ENCODE results near the gene TM7SF2. TPM values are rescaled to one million over a fixed set of nuclear protein-coding genes. Genes with fewer than 3 reads are reported as not detected.

TM7SF2 gene
- 10.4 and 13.4 TPM in 2 replicates for total RNA-seq

DNA sequence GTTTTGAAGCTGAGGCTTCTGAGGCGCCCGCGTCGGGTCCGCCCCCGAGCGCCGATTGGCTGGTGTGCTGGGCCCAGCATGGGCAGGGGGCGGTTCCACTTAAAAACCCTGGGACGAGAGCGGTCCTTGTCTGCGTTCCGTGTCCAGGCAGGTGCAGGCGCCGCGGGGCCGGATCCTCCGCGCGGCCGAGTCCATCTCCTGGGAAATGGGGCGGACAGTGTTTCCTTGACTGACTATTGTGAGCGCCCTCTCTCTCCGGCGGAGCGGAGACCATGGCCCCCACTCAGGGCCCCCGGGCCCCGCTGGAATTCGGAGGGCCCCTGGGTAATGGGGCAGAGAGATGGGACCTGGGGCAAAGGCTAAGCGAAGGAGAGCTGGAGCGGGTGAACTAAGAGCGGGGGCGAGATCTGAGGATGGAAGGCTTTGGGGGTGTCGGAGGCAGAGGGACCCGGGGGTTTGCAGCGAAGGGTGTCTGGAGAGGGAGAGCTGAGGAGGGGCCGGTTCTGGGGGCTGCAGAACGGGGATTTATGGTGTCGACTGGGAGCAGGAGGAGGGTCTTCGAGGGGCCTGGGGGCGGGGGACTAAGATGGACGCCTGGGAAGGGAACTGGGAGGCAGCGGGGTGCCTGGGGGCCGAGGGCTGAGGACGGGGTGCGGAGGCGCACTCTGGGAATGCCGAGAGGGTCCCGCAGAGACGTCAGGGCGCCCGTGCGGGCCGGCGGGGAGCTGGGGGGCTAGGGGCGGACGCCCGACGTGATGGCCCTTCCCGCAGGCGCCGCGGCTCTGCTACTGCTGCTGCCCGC lies at the start of gene TM7SF2:
TM7SF2 (plus strand) TSS at position 129 of the 802 bp plus-strand sequence; CDS start at position 273, 144 bp downstream.

DNA sequence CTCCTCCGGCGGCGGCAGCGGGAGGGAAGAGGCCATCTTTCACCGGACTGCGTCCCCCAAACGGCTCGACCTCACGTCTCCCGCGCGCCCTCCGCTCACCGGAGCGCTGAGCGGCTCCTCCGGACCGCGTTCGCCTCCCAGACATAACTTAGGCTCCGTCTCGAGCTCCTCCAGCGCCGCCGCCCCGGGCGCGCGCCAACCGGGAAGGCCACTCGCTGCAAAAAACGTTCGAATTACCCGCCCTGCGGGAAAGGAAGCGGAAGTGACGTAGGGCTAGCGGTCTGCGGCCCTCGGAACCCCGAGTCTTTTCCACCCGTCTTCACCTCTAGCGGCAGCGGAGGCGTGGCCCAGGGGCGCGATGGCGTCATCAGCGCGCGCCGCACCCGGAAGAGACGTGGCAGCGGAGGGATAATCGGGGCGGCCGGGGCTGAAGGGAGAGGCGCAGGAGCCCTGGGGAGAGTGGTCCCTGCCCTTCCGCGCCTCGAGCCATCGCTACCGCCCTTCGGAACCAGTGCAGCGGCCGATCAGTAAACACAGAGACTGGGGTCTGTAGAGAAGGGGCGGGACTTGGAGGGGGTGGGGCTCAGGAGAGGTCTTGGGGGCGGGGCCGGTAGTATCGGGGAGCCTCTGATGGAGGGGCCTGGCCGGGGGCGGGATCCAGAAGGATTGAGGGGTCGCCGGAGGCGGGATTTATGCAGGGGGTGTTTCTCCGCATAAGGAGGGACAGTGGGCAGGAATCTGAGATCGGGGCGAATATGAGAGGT lies 27.7 kb upstream of the TM7SF2 start, which contains the start of the genes CDCA5 and ZFPL1:
CDCA5 (minus strand) TSS at position 207 of the 764 bp plus-strand sequence; CDS start at position 145, 62 bp downstream.
ZFPL1 (plus strand) TSS at position 389 of the 764 bp plus-strand sequence. CDS start 477 bp downstream, outside the sequence.

GRCh38 chr11:65095974-65096806 lies 15.5 kb upstream of the TM7SF2 start, which contains the start of gene VPS51:
Gene VPS51, plus strand, starts transcription at chr11:65096214. Its CDS starts 37 bp downstream, at chr11:65096251.

GRCh38 chr11:65117206-65118096 lies 5.8 kb downstream of the TM7SF2 start, which contains the start of gene ZNHIT2:
Gene ZNHIT2, minus strand, starts transcription at chr11:65117701. Its CDS starts 48 bp downstream, at chr11:65117653.

GRCh38 chr11:65121865-65122696 lies 10.4 kb downstream of the TM7SF2 start, which contains the start of the genes FAU and MRPL49:
Gene FAU, minus strand, starts transcription at chr11:65122134. Its CDS starts 321 bp downstream, at chr11:65121813.
Gene MRPL49, plus strand, starts transcription at chr11:65122321. Its CDS starts 26 bp downstream, at chr11:65122347.

GRCh38 chr11:65134240-65134951 lies 22.7 kb downstream of the TM7SF2 start, which contains the start of gene SYVN1:
Gene SYVN1, minus strand, starts transcription at chr11:65134519. Its CDS starts 918 bp downstream, at chr11:65133601.

Other genes starting within 250 kb of the TM7SF2 start
- gene EHD1, start 233.3 kb upstream of the TM7SF2 start, total RNA-seq: 52.1 and 66.7 TPM in 2 replicates
- 16.2 and 19.2 TPM in 2 replicates for gene ATG2A, start 194.7 kb upstream of the TM7SF2 start, total RNA-seq
- gene PPP2R5B, start 187.2 kb upstream of the TM7SF2 start, total RNA-seq: 11.1 and 21.6 TPM in 2 replicates
- gene GPHA2, start 176.0 kb upstream of the TM7SF2 start, total RNA-seq: 0.35 TPM in 1 of 2 replicates, not detected in the other
- gene MAJIN, start 139.8 kb upstream of the TM7SF2 start, total RNA-seq: not detected in 2 replicates
- 0.12 and 0.51 TPM in 2 replicates for gene BATF2, start 114.9 kb upstream of the TM7SF2 start, total RNA-seq
- 116 and 119 TPM in 2 replicates for gene ARL2, start 97.7 kb upstream of the TM7SF2 start, total RNA-seq
- 7.8 and 9.4 TPM in 2 replicates for gene SNX15, start 84.4 kb upstream of the TM7SF2 start, total RNA-seq
- 19.7 and 23.5 TPM in 2 replicates for gene SAC3D1, start 70.7 kb upstream of the TM7SF2 start, total RNA-seq
- gene NAALADL1, start 53.3 kb upstream of the TM7SF2 start, total RNA-seq: 17.2 and 38.7 TPM in 2 replicates
- gene CDCA5, start 27.8 kb upstream of the TM7SF2 start, total RNA-seq: 1.2 and 2.9 TPM in 2 replicates
- gene ZFPL1, start 27.6 kb upstream of the TM7SF2 start, total RNA-seq: 34.5 TPM in 2 replicates
- 197 and 427 TPM in 2 replicates for gene VPS51, start 15.7 kb upstream of the TM7SF2 start, total RNA-seq
- 18.3 and 19.1 TPM in 2 replicates for gene ZNHIT2, start 5.8 kb downstream of the TM7SF2 start, total RNA-seq
- 456 and 558 TPM in 2 replicates for gene FAU, start 10.3 kb downstream of the TM7SF2 start, total RNA-seq
- 40.8 and 56.9 TPM in 2 replicates for gene MRPL49, start 10.4 kb downstream of the TM7SF2 start, total RNA-seq
- 13.2 and 22.1 TPM in 2 replicates for gene SYVN1, start 22.6 kb downstream of the TM7SF2 start, total RNA-seq
- gene SPDYC, start 58.4 kb downstream of the TM7SF2 start, total RNA-seq: not detected in 2 replicates
- 168 and 189 TPM in 2 replicates for gene CAPN1, start 70.1 kb downstream of the TM7SF2 start, total RNA-seq
- 2.6 and 3.7 TPM in 2 replicates for gene POLA2, start 150.1 kb downstream of the TM7SF2 start, total RNA-seq
- 35.6 and 79.6 TPM in 2 replicates for gene CDC42EP2, start 203.0 kb downstream of the TM7SF2 start, total RNA-seq
- 32.4 and 36.6 TPM in 2 replicates for gene DPF2, start 222.0 kb downstream of the TM7SF2 start, total RNA-seq
- 0.12 TPM in 1 of 2 replicates, not detected in the other for gene TIGD3, start 242.9 kb downstream of the TM7SF2 start, total RNA-seq